Airway epithelial cell (primary cell): ENCODE data around the gene MCIDAS. TPM values are rescaled to one million over a fixed set of nuclear protein-coding genes. Genes with fewer than 3 reads are reported as not detected.

Experiments
- total RNA-seq: library from RNA; depleted of rRNA; stranded (reverse); fragments of >200 nt; gene quantifications from 2 replicates; pipeline ENCODE4 v1.2.3, GENCODE V29; 2015

The MCIDAS gene
- total RNA-seq: 0.42 TPM in 1 of 2 replicates, not detected in the other

DNA sequence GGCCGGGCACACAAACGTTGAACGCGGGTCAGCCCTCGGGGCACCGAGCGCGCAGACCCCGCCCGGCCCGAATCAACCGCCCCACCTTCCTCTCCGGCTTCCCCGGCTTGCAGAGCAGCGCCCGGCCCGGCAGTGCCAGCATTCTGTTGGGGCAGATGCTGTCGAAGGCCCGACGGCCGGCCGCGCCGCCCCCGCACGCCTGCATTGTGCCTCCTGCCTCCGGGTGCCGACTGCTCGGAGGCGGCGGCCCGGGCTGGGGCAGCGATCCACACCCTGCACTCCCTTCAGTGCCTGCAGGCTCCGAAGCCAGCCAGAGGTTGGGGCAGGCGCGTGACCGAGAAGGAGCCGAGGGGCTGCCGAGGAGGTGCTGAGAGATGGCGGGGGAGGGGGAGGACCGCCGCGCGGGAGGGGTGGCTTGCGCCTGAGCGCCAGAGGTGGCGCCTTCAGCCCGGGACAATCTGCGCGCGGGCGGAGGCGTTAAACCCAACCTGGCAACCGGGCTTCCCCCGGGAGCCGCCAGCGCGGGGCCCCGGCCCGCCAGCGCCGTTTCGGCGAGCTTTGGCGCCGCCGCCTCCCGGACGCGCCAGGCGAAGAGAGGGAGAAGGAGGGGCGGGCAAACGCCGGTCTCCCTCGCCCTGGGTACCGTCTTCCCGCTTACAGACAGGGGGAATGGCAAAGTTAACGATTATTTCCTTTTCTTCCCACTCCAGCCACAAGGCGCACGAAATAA lies at the start of gene MCIDAS:
Gene MCIDAS, minus strand, starts transcription at position 382 of the 730 bp plus-strand sequence. Its CDS starts 177 bp downstream, at position 205.

DNA sequence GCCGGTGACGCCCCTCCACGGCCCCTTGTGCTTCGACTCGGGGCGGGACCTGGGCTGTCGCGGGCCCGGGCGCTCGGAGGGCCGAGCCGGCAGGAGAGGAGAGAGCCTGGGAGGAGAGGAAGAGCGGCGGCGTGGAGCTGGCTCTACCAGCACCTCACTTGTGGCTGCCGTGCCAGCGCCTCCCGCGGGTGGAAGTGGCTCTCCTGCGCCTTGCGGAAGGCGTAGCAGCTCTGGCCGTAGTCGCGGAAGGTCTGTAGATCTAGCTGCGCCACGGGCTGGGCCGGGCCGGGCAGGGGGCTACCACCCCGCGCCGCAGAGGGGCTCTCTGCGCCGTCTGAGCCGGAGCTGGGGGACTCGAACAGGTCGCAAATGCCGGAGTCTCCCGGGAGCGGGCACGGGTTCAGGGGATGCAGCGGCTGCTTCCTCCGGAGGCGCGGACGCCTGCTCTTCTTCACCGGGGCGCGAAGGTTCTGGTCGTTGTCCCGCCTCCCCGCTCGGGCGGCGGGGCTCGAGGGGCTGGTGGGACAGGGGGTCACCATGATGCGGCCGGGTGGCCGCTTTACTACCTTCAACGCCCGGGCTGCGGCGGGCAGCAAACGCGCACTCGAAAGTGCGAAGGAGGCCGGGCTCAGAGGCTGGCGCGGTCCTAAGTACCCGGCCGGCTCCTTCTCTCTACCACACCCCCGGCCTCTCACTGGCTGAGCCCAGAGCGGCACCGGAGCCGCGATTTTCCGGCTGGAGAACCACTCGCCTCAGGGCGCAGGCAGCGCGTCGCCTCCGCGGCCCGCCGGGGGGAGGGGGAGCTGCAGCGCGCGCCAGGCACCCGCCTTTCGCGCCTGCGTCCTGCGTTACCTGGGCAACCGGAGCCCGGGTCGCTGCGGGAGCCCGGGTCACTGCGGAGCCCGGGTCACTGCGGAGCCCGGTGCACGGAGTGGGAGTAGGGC lies 6.1 kb upstream of the MCIDAS start, which contains the start of gene CCNO:
Gene CCNO, minus strand, starts transcription at position 624 of the 944 bp plus-strand sequence. Its CDS starts 85 bp downstream, at position 539.

DNA sequence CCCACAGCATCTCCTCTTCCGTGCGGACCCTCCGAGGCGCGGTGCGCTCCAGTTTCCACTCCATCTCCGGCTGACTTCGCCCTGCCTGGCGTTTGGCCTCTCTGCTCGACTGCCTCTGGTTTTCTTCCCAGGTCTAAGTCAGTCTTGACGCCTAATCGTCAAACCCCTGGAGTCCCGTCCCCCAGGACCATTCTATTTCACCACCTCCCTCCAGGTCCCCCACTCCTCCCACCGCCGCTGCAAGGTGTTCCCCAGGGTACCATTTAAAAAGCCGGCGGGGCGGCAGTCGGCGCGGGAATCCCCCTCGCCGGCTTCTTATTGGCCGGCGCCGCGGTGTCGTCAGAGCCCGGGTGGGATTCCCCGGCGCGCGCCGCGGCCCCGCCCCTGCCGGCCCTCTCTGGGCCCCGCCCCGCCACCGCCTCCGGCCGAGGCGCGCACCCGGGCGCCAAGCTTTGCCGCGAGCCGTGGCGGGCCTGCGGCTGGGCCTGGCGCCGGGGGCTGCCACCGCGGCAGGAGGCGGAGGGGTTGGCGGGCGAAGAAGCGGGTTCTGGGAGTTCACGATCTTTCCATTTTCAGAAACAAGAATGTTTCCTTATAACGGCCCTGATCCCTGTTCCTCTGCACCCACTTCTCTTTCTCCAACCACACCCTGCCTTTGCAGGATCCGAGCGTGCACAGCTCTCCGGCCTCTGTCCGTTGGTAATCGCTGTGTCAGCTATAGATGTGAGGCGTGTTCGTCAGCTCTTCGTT lies 54.0 kb downstream of the MCIDAS start, which contains the start of gene CDC20B:
Gene CDC20B, minus strand, starts transcription at position 241 of the 750 bp plus-strand sequence. Its CDS starts 177 bp downstream, at position 64.

Other genes starting within 250 kb of the MCIDAS start
- 0.14 and 0.56 TPM in 2 replicates for gene ESM1, start 241.7 kb downstream of the MCIDAS start, total RNA-seq
- gene GZMK, start 203.1 kb downstream of the MCIDAS start, total RNA-seq: not detected in 2 replicates
- gene GZMA, start 124.7 kb downstream of the MCIDAS start, total RNA-seq: not detected in 2 replicates
- gene GPX8, start 67.1 kb downstream of the MCIDAS start, total RNA-seq: 26.2 and 35.0 TPM in 2 replicates
- gene CDC20B, start 54.1 kb downstream of the MCIDAS start, total RNA-seq: not detected in 2 replicates
- gene CCNO, start 6.3 kb upstream of the MCIDAS start, total RNA-seq: 1.8 and 3.5 TPM in 2 replicates
- gene DHX29, start 80.4 kb upstream of the MCIDAS start, total RNA-seq: 22.5 and 28.9 TPM in 2 replicates
- 82.4 and 112 TPM in 2 replicates for gene MTREX, start 80.7 kb upstream of the MCIDAS start, total RNA-seq